D341Med (cell line): ENCODE results near the gene DYRK1A.
A peak's percentile ranks its signal among the peaks of the same experiment; 100 is the strongest.

Source experiments
- DNase-seq: peaks from one replicate; pipeline ENCODE4 v3.0.0; 2012; ENCODE audit warnings: low spot score

The DYRK1A gene

DNA sequence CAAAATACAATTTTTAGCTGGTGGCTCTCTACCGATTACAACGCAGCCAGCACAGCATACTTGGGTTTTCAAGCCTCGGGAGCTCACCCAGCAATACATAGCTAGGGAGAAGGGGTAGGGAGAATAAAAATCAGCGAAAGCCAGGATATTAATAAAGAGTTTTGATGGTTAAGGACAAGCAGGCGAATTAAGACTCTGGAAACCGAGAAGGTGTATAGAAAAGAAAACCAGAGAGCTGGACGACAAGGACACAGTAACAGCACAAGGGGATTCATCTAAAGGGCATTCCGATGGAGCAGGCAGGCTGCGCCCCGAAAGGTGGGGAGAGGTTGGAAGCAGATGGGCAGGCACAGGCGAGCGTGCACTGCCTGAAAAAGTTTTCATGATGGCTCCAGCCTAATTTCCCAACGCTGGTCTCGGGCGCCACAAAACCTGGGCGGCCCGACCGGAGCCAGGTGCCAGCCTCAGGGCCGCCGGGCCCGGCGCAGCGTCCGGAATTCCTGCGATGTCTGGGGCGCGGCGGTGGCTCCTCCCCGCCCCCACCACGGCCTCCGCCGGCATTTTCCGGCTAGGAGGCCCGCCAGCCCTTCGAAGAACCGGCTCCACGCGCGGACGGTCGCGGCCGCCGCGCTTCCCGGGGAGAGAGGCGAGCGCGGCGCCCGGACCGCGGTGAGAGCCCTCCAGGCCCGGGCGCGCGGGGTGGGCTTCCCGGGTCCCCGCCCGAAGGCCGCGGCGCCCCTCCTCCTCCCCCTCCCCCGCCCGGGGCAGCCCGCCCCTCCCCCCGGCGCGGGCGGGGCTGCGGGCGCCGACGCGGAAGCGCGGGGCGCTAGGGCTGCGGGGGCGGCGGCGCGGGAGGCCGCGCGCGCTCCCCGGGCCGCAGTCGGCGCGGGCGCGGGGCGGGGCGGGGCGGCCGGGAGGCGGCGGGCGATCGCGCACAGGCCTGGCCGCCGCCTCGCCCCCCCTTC lies 774 bp upstream of the DYRK1A start:
- DNase-seq: peak; percentile 95

DNA sequence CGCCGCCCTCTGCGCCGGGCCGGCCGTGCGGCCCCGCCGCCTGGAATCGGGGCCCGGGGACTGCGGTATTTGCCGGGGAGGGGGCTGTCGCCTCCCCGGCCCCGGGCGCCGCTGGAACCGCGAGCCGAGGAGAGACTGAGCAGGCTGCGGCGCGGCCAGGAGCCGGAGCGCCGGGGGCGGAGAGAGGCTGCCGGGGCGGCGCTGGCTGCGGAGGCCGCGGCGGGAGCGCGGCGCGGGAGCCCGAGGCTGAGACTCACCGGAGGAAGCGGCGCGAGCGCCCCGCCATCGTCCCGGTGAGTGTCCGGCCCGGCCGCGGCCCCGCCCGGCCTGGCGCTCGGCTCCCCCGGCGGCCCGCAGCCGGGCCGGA lies 746 bp downstream of the DYRK1A start:
- DNase-seq: no peak

- peak; percentile 53 for DNase-seq
These were observed 1.3 kb downstream of the DYRK1A start for GRCh38 chr21:37367703-37368540.

- DNase-seq: no peak
These were observed 2.1 kb downstream of the DYRK1A start for GRCh38 chr21:37368541-37369279.

DNA sequence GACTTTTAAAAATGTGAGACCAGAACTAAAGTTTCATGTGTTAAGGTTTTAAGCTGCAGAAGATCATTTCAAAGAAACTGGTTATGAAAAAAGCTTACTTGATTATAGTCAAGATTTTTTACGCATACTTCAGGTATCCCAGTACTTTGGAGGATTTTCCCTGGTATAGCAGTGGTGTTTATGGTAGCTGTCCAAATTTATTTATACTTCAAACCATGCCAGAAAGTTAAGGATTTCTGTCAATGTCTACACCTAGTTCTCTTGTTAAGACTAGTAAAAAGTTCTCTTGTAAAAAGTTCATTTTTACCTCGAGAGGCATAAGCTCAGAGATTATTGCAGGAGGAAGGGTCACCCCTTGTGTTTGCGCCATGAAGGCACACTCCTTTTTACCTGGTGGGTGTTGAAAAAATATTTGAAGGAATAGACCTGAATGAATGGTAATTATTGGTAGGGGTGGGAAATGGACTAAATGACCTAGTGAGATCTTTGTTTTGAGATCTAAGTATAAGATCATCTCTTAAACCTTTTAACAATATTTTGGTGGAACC lies 2.8 kb downstream of the DYRK1A start:
- DNase-seq: no peak

DNA sequence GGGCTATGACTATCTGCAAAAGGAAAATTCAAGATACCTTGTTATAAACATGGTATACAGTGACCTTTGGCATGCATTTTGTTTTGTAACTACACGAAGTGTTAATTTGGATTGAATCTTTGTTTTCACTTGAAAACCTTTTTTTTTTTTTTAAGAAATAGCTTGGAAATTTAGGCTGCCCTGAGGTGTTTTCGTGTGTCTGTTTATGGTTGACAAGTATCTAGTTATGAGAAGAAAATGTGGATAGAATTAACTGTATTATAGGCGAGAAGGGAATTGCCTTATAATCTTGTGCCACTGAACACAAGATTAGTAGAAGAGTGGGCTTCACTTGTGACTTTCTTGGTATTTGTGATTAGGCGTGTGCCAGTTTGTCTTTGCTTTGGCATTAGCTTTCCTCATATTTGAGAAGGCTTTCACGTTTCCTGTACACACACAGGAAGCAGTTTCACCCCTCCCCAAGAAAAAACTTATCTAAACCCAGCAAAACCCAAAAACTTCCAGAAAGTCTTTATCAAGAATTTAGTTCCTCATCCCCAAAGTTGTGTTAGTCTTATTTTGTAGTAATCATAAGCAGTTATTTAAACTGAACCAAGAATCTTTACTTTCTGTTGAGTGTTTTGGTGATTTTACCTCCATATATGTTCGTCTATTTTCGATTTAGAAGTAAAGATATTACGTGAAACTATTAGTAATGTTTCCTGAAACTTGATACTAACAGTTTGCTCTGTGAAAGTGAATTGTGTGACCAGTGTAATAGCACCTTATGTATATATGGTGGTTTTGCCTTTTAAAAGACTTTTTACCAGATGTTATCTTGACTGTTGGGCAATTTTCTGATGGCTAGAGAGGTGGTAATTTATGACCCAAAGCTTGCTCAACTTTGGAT lies 3.8 kb downstream of the DYRK1A start:
- DNase-seq: no peak

DNA sequence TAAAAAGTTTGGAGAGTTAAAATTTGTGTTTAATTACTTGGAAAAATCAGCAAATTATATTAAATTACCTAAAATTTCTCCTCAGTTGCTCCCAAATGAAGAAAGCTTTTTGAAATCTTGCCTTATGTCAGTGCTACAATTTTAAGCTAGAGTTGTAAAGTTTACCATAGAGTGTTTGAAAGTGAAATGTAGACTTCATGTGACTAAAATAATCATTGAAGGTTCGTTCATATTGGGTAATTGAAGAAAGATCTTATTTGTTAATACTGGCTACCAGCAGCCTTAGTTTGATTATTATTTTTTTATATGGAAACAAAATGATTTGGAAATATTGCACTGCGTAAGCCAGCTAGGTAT lies 4.4 kb downstream of the DYRK1A start:
- DNase-seq: no peak

GRCh38 chr21:37372127-37372731 lies 5.7 kb downstream of the DYRK1A start:
- no peak for DNase-seq

DNA sequence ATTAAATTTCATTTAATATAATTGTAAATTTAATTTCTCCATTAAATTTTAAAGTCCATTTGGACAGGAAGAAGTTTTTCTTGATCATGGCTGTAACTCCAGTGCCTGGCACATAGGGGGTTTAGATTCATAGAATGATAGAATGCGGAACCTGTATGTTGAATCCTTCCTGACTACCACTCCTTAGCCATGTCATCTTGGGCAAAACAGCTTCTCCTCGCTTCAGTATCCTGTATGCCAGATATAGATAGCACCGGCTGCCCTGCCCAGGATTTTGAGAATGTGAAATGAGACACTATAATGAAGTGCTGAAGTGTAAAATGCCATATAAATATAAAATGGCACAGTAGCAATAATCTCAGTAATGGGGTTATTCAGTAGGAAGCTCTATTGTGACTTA lies 6.4 kb downstream of the DYRK1A start:
- DNase-seq: no peak

- DNase-seq: no peak
These were observed 7.0 kb downstream of the DYRK1A start for GRCh38 chr21:37373539-37373938.

DNA sequence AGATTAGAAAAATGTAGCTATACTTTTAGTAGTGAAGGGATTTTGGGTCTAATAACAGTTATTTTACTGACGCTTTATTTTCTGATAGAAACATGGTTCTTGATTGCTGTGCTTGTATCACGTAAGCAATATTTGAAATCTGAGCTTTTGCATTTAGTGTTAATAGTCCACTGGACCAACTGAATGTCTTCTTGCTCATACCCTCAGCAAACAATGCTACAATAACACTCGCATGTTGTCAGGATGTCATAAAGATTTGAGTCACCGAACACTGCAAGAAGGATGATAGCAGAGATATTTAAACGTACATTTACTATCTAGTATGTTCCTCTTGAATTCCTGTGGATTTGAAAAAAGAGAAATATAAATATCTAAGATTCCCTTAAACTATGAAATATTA lies 7.5 kb downstream of the DYRK1A start:
- no peak for DNase-seq

DNA sequence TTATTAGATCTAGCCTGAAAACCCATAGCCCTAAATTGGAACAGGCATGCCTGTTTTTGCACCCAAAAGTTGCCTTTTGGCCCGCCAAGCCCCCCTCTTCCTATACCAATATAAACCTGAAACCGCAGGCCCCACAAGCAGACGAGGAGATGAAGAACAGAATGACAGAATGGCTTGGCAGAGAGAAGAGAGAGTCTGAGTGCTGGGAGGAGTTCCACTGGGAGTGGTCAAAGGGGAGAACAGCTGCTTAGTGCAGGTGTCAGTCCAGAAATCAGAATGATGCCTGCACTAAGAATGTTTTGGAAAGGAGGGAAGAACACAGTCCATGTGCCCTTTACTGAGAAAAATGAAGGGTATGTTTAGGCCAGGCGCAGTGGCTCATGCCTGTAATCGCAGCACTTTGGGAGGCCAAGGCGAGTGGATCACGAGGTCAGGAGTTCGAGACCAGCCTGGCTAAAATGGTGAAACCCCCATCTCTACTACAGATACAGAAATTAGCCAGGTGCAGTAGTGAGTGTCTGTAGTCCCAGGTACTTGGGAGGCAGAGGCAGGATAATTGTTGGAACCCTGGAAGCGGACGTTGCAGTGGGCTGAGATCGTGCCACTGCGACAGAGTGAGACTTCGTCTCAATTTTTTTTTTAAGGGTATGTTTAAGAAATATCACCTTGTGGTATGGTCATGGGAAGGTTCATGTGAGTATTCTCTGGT lies 9.4 kb downstream of the DYRK1A start:
- no peak for DNase-seq

DNA sequence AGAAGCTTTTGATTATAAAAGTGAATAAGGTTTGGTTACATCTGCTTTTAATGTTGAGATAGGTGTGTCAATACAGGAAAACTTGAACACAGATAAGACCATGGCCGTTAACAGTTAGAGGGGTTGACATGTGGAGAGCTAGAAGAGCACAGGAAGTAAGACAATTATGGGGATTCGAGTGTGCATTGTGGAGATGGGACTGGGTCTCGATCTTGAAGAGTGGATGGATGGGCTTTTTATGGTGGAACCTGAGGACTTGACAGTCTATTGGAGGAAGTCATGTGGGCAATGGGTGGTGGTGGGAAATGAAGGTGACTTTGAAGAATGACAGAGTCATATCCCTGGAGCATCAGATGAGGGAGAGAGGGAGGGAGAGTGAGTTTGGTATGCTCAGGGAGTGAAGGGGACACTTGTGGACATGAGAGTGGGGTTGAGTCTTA lies 12.1 kb downstream of the DYRK1A start:
- DNase-seq: no peak

DNA sequence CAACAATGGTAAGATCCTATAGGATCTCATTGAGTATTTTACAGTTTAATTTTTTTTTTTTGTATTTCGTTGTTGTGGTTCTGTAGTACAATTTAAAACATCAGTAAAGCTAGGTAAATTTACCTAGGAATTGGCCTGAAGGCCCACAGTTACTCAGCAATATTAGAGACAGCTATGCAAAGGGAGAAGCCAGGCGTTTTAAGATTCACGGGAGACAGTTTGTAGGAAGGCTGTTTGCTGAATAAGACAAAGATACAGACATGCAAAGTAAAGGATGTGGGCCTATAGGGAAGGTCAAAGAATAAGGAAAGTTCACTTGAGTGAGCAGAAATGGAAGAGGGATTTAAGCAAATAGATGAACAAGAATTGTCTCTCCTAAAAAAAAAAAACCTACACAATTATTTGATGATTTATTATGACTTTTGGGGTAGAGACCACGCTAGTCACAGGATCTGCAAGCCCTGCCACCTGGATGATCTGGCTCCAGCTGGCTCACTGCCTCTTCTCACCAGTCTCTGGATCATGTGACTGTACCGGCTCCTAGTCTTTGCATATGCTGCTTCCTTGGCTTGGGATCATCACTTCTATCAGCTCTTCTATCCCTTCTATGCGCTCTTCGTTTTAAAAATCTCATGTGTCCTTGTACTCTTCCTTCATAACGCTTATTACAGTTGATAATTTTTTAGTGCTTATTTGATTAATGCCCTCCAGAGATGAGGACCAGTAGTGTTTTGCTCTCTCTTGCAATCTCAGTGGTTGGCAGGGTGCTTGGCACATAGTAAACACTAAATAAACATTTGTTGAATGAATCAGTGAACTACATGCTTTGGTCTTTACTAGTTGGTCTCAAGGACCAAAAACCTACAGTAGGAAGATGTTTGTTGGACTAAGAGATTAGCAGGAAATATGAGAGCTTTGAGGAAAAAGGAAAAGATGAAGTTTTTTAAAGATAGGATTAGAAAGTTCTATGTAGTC lies 14.1 kb downstream of the DYRK1A start:
- DNase-seq: peak; percentile 63

- no peak for DNase-seq
These were observed 15.5 kb downstream of the DYRK1A start for GRCh38 chr21:37381883-37382585.

DNA sequence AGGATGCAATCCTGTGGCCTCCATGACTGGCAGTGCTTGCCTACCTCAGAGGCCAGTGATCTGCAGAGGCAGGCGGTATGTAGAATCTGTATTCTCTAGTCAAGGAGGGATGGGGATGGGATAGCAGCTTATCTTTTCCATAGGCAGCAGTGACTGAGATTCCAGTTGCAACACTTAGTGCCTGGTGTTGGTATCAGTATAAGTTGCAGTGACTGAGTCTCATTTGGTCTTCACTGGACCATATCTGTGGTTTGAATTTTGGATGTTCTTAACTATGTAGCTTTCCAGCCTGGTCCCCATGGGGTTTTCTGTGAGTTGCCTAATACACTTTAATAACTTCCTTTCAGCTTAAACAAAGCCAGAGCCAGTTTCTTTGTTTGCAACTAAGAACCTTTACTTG lies 16.5 kb downstream of the DYRK1A start:
- DNase-seq: no peak

- no peak for DNase-seq
These were observed 17.3 kb downstream of the DYRK1A start for GRCh38 chr21:37383784-37384311.

DNA sequence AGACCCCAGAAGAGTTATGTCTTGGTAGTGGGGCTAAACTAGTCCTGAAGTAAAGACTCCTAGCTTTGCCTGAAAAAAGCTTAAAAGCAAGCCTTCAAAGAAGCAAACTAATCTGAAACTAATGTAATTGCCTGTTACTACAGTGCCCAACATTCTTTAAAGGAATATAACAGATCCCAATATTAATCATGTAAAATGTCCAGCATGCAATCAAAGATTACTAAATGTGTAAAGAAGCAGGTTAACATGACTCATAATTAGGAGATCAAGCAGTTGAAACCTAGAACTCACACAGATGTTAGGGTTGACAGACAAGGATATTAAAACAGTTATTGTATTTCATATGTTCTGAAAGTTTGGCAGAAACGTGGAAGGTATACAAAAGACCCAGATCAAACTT lies 17.8 kb downstream of the DYRK1A start:
- no peak for DNase-seq
